Epithelial cell of proximal tubule (primary cell): ENCODE results near the gene PPM1J. TPM values are rescaled to one million over a fixed set of nuclear protein-coding genes. Genes with fewer than 3 reads are reported as not detected.

Experiments used
- DNase-seq: peaks from one replicate; pipeline ENCODE4 v3.0.0-alpha.2; 2011; ENCODE audit warnings: low read depth
- H3K4me3 ChIP-seq: 2 replicates; pipeline ENCODE4 v1.5.1; 2011; ENCODE audit warnings: low read depth, mild to moderate bottlenecking, low read length
- CTCF ChIP-seq: conservative IDR thresholded peaks from 2 replicates; pipeline ENCODE4 v1.5.1; 2012; ENCODE audit warnings: low read depth, mild to moderate bottlenecking, low read length
- total RNA-seq: library from RNA; depleted of rRNA; stranded (reverse); fragments of >200 nt; gene quantifications from 2 replicates; pipeline ENCODE4 v1.2.3, GENCODE V29; 2015

Gene PPM1J
- total RNA-seq, 1 donor from 2014 or later = 3.2 TPM

GRCh38 chr1:112689196-112689841 lies 25.8 kb downstream of the PPM1J start:
- TF ChIP-seq CTCF = no peak

GRCh38 chr1:112688781-112689193 lies 26.3 kb downstream of the PPM1J start:
- no peak for DNase-seq
- TF ChIP-seq CTCF = no peak
- no peak overlapping the region for H3K4me3 ChIP-seq

More at GRCh38 chr1:112689196-112689841, 25.8 kb downstream of the PPM1J start:
- DNase-seq = no peak
- no peak overlapping the region for H3K4me3 ChIP-seq

- TF ChIP-seq CTCF = no peak
- H3K4me3 ChIP-seq = no peak overlapping the region
- no peak for DNase-seq
Measured at GRCh38 chr1:112687785-112688496, 27.2 kb downstream of the PPM1J start.

- DNase-seq = no peak
- TF ChIP-seq CTCF = no peak
- no peak overlapping the region for H3K4me3 ChIP-seq
Measured at GRCh38 chr1:112687361-112687760, 27.8 kb downstream of the PPM1J start.

- no peak for DNase-seq
- no peak overlapping the region for H3K4me3 ChIP-seq
- TF ChIP-seq CTCF = no peak
Measured at GRCh38 chr1:112686835-112687234, 28.3 kb downstream of the PPM1J start.

GRCh38 chr1:112686417-112686816 lies 28.7 kb downstream of the PPM1J start:
- TF ChIP-seq CTCF = no peak
- no peak for DNase-seq

More at GRCh38 chr1:112686417-112686816, 28.7 kb downstream of the PPM1J start:
- no peak overlapping the region for H3K4me3 ChIP-seq
